ENCODE data around the gene ST3GAL4. TPM values are rescaled to one million over a fixed set of nuclear protein-coding genes. Genes with fewer than 3 reads are reported as not detected.

Gene ST3GAL4
- total RNA-seq, 1 experiment from 2014 or later = 17.3 TPM

DNA sequence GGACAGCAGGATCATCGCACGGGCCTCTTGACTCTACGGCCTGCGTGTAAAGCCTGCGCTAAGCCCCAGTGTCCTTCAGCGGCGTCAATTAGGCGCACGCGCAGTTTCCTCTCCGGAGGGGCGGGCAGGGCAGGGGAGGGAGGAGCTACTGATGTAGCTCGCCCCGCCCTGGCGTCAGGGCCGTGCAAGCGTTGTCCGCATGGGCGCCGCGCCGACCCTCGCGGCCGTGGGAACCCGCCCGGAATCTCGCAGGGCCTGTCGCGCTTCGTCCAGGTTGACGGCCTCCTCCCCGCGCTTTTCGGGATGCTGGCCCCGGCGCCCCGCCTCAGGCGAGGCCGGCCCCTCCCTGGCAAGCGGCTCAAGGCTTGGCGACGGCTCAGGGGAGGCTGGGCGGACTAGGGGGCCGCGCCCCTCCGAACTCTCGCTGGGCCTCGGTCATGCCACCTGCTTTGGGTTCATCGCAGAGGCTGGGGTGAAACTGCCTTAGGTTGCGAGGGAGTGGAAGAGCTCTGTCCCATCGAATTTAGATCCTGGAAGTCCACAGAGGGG is 61.1 kb downstream of the ST3GAL4 start (continued):
- TF ChIP-seq, protein P1, sequence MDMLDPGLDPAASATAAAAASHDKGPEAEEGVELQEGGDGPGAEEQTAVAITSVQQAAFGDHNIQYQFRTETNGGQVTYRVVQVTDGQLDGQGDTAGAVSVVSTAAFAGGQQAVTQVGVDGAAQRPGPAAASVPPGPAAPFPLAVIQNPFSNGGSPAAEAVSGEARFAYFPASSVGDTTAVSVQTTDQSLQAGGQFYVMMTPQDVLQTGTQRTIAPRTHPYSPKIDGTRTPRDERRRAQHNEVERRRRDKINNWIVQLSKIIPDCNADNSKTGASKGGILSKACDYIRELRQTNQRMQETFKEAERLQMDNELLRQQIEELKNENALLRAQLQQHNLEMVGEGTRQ (CRISPR knock-in tag; IDR thresholded peaks at IDR 0.05) = no peak
- TF ChIP-seq NR1H2 (CRISPR knock-in tag; IDR thresholded peaks at IDR 0.05) (no peak), ZNF121 (CRISPR knock-in tag; IDR thresholded peaks at IDR 0.05) (no peak), GABPB1 (CRISPR knock-in tag; IDR thresholded peaks at IDR 0.05) (no peak), NFATC4 (CRISPR knock-in tag; IDR thresholded peaks at IDR 0.05) (no peak), SOX15 (CRISPR knock-in tag; IDR thresholded peaks at IDR 0.05) (no peak), ZNF671 (CRISPR knock-in tag; IDR thresholded peaks at IDR 0.05) (no peak), MYBL2 (CRISPR knock-in tag; IDR thresholded peaks at IDR 0.05) (0 out of 2 replicates have a peak, but pooled peaks have one; percentile 72), NR2C2 (CRISPR knock-in tag; IDR thresholded peaks at IDR 0.05) (no peak; the same call in 1 of the 2 replicates), TEAD1 (CRISPR knock-in tag; IDR thresholded peaks at IDR 0.05) (peak; percentile 32; the same call in 1 of the 2 replicates), ETV6 (CRISPR knock-in tag; IDR thresholded peaks at IDR 0.05) (0 out of 2 replicates have a peak, but pooled peaks have one; percentile 44), SMAD4 (CRISPR knock-in tag; IDR thresholded peaks at IDR 0.05) (no peak), NR3C1 (CRISPR knock-in tag; conservative IDR thresholded peaks at IDR 0.05; ENCODE audit: low read depth) (no peak)
- TF ChIP-seq, protein P2, sequence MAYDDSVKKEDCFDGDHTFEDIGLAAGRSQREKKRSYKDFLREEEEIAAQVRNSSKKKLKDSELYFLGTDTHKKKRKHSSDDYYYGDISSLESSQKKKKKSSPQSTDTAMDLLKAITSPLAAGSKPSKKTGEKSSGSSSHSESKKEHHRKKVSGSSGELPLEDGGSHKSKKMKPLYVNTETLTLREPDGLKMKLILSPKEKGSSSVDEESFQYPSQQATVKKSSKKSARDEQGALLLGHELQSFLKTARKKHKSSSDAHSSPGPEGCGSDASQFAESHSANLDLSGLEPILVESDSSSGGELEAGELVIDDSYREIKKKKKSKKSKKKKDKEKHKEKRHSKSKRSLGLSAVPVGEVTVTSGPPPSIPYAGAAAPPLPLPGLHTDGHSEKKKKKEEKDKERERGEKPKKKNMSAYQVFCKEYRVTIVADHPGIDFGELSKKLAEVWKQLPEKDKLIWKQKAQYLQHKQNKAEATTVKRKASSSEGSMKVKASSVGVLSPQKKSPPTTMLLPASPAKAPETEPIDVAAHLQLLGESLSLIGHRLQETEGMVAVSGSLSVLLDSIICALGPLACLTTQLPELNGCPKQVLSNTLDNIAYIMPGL (CRISPR knock-in tag; IDR thresholded peaks at IDR 0.05) = peak; percentile 73; the same call in 1 of the 2 replicates
- TF ChIP-seq, protein P3, sequence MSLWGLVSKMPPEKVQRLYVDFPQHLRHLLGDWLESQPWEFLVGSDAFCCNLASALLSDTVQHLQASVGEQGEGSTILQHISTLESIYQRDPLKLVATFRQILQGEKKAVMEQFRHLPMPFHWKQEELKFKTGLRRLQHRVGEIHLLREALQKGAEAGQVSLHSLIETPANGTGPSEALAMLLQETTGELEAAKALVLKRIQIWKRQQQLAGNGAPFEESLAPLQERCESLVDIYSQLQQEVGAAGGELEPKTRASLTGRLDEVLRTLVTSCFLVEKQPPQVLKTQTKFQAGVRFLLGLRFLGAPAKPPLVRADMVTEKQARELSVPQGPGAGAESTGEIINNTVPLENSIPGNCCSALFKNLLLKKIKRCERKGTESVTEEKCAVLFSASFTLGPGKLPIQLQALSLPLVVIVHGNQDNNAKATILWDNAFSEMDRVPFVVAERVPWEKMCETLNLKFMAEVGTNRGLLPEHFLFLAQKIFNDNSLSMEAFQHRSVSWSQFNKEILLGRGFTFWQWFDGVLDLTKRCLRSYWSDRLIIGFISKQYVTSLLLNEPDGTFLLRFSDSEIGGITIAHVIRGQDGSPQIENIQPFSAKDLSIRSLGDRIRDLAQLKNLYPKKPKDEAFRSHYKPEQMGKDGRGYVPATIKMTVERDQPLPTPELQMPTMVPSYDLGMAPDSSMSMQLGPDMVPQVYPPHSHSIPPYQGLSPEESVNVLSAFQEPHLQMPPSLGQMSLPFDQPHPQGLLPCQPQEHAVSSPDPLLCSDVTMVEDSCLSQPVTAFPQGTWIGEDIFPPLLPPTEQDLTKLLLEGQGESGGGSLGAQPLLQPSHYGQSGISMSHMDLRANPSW (CRISPR knock-in tag; conservative IDR thresholded peaks at IDR 0.05; ENCODE audit: low read depth) = no peak
- TF ChIP-seq, protein P4, sequence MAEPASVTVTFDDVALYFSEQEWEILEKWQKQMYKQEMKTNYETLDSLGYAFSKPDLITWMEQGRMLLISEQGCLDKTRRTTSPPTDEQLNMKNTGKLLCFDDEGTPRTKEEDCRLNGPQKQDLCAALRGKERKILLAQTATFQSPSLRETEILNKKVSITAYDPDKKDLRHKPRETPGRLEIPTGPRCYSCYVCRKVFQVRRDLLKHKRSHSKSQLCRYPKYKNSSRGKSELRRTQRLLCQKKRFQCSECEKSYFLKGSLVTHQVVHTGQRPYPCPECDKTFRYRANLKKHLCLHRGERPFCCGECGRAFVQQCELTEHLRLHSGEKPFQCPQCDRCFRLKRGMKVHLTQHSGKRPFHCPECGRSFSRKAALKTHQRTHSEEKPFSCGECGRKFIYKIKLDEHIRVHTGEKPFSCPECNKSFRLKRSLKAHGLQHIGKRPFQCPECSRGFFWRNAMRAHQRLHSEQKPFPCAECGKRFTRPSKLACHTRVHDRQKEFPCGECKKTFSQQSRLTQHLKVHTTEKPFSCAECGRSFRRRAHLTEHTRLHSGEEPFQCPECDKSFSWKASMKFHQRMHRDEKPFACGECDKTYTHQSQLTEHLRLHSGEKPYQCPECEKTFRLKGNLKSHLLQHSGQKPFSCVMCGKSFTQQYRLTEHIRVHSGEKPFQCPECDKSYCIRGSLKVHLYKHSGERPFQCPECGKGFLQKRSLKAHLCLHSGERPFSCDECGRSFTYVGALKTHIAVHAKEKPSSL (CRISPR knock-in tag; conservative IDR thresholded peaks at IDR 0.05) = no peak
- TF ChIP-seq, protein P5, sequence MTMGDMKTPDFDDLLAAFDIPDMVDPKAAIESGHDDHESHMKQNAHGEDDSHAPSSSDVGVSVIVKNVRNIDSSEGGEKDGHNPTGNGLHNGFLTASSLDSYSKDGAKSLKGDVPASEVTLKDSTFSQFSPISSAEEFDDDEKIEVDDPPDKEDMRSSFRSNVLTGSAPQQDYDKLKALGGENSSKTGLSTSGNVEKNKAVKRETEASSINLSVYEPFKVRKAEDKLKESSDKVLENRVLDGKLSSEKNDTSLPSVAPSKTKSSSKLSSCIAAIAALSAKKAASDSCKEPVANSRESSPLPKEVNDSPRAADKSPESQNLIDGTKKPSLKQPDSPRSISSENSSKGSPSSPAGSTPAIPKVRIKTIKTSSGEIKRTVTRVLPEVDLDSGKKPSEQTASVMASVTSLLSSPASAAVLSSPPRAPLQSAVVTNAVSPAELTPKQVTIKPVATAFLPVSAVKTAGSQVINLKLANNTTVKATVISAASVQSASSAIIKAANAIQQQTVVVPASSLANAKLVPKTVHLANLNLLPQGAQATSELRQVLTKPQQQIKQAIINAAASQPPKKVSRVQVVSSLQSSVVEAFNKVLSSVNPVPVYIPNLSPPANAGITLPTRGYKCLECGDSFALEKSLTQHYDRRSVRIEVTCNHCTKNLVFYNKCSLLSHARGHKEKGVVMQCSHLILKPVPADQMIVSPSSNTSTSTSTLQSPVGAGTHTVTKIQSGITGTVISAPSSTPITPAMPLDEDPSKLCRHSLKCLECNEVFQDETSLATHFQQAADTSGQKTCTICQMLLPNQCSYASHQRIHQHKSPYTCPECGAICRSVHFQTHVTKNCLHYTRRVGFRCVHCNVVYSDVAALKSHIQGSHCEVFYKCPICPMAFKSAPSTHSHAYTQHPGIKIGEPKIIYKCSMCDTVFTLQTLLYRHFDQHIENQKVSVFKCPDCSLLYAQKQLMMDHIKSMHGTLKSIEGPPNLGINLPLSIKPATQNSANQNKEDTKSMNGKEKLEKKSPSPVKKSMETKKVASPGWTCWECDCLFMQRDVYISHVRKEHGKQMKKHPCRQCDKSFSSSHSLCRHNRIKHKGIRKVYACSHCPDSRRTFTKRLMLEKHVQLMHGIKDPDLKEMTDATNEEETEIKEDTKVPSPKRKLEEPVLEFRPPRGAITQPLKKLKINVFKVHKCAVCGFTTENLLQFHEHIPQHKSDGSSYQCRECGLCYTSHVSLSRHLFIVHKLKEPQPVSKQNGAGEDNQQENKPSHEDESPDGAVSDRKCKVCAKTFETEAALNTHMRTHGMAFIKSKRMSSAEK (CRISPR knock-in tag; IDR thresholded peaks at IDR 0.05; ENCODE audit: borderline replicate concordance) = no peak
- TF ChIP-seq, protein P6, sequence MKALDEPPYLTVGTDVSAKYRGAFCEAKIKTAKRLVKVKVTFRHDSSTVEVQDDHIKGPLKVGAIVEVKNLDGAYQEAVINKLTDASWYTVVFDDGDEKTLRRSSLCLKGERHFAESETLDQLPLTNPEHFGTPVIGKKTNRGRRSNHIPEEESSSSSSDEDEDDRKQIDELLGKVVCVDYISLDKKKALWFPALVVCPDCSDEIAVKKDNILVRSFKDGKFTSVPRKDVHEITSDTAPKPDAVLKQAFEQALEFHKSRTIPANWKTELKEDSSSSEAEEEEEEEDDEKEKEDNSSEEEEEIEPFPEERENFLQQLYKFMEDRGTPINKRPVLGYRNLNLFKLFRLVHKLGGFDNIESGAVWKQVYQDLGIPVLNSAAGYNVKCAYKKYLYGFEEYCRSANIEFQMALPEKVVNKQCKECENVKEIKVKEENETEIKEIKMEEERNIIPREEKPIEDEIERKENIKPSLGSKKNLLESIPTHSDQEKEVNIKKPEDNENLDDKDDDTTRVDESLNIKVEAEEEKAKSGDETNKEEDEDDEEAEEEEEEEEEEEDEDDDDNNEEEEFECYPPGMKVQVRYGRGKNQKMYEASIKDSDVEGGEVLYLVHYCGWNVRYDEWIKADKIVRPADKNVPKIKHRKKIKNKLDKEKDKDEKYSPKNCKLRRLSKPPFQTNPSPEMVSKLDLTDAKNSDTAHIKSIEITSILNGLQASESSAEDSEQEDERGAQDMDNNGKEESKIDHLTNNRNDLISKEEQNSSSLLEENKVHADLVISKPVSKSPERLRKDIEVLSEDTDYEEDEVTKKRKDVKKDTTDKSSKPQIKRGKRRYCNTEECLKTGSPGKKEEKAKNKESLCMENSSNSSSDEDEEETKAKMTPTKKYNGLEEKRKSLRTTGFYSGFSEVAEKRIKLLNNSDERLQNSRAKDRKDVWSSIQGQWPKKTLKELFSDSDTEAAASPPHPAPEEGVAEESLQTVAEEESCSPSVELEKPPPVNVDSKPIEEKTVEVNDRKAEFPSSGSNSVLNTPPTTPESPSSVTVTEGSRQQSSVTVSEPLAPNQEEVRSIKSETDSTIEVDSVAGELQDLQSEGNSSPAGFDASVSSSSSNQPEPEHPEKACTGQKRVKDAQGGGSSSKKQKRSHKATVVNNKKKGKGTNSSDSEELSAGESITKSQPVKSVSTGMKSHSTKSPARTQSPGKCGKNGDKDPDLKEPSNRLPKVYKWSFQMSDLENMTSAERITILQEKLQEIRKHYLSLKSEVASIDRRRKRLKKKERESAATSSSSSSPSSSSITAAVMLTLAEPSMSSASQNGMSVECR (CRISPR knock-in tag; IDR thresholded peaks at IDR 0.05; ENCODE audit: borderline replicate concordance) = no peak; the same call in 1 of the 2 replicates
